Sigmoid colon (tissue), 7 donors: ENCODE results near the gene KCTD15. TPM values are rescaled to one million over a fixed set of nuclear protein-coding genes. Genes with fewer than 3 reads are reported as not detected.

Experiments
- DNase-seq: peaks from one replicate; pipeline ENCODE4 v3.0.0-alpha.2; 2019
- H3K27ac ChIP-seq, 4 donors: fragments of 200-600 bp; sonication (generic); one replicate each; pipeline ENCODE4 v1.5.1; 2016 to 2019; ENCODE audit warnings: mild to moderate bottlenecking in 1 of 4
- H3K27me3 ChIP-seq, 3 donors: fragments of 200-600 bp; sonication (generic); one replicate each; pipeline ENCODE4 v1.5.1; 2019; ENCODE audit warnings: mild to moderate bottlenecking in 1 of 3
- H3K36me3 ChIP-seq, 4 donors: fragments of 200-600 bp; sonication (generic); one replicate each; pipeline ENCODE4 v1.5.1; 2016 to 2019
- H3K4me1 ChIP-seq, 4 donors: fragments of 200-600 bp; sonication (generic); one replicate each; pipeline ENCODE4 v1.5.1; 2017 to 2019
- H3K4me3 ChIP-seq, 4 donors: fragments of 200-600 bp; sonication (generic); one replicate each; pipeline ENCODE4 v1.5.1; 2017 to 2019; ENCODE audit warnings: mild to moderate bottlenecking in 2 of 4, moderate library complexity in 1 of 4
- H3K9me3 ChIP-seq, 4 donors: fragments of 200-600 bp in 3 of 4; sonication (generic) in 3 of 4; one replicate each; pipeline versions ENCODE4 v1.5.1 to v1.6.1; 2013 to 2019
- EP300 ChIP-seq, 4 donors: sonication (generic); formaldehyde crosslinking; IDR thresholded peaks; one replicate each; pipeline ENCODE4 v1.6.1; 2017; ENCODE audit warnings: antibody characterized with exemption in 4 of 4
- POLR2A ChIP-seq, 2 donors: fragments of 450-650 bp; IDR thresholded peaks; one replicate each; pipeline ENCODE4 v1.6.1; 2016; ENCODE audit warnings: antibody characterized with exemption in 2 of 2, mild to moderate bottlenecking in 2 of 2, moderate library complexity in 2 of 2
- POLR2AphosphoS5 ChIP-seq, 4 donors: sonication (generic); formaldehyde crosslinking; IDR thresholded peaks; one replicate each; pipeline ENCODE4 v1.6.1; 2017; ENCODE audit warnings: antibody characterized with exemption in 4 of 4
- WGBS, 2 donors: extraction: QIAGEN DNeasy Blood & Tissue Kit; methylation state at CpG; one replicate each; pipeline ENCODE4 v1.1.7; 2013; 5-methylcytosine and 5-hydroxymethylcytosine counted together
- intact Hi-C: fragments of 100-400 bp; cut with DNase I; formaldehyde crosslinking; loops from one replicate; pipeline ENCODE4 v1.15.1; 2023
- polyA plus RNA-seq, 3 donors: library from polyadenylated mRNA; stranded (reverse); fragments of 200-250 nt; gene quantifications; one replicate each; pipeline ENCODE4 v1.2.3, GENCODE V29; 2013
- total RNA-seq, 4 donors: library from RNA; depleted of rRNA; stranded (reverse); fragments of >200 nt; gene quantifications; one replicate each; pipeline ENCODE4 v1.1.0, GENCODE V29; 2016
- TF ChIP-seq, protein P1 (sequence below), 4 experiments: fragments of 450-650 bp in 3 of 4; fragments of 200-600 bp in 1 of 4; IDR thresholded peaks; one replicate each; pipeline ENCODE4 v1.5.1; 2016 to 2019; ENCODE audit warnings: antibody characterized with exemption in 4 of 4, mild to moderate bottlenecking in 3 of 4, moderate library complexity in 2 of 4
- donor health status: healthy with polysubstance abuse.
- donor health status: Bipolar disorder and iron deficiency.
- donor health status: healthy.

KCTD15 gene
- total and polyA plus RNA-seq, 7 donors: 3.0 to 132 (median 52.8) TPM

DNA sequence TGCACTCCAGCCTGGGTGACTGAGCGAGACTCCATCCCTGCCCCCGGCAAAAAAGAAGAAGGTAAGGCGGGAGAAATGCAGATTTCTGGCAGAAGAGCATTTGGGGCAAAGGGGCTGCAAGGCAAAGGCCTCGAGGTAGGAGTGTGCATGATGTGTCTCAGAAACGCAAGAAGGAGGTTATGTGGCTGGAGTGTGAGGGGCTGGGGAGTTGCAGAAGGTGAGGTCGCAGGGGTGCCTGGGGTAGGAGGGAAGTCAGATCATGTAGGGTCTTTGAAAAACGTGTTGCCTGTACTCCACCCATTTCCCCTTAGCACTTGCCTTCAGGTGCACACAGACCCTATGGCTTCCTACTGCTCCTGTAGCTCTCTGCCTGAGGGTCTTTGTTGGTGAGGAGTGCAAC, 29.9 kb downstream of the KCTD15 start:
- no peaks in the 10 kb centered on the region for H3K27me3 ChIP-seq
- WGBS, 2 donors: 77 to 79% methylated on average over 7 of the region's 7 CpGs
- TF ChIP-seq EP300 (IDR thresholded peaks at IDR 0.05) (no peak), POLR2A (IDR thresholded peaks at IDR 0.05) (no peak), POLR2AphosphoS5 (IDR thresholded peaks at IDR 0.05) (no peak)
- TF ChIP-seq, protein P1, sequence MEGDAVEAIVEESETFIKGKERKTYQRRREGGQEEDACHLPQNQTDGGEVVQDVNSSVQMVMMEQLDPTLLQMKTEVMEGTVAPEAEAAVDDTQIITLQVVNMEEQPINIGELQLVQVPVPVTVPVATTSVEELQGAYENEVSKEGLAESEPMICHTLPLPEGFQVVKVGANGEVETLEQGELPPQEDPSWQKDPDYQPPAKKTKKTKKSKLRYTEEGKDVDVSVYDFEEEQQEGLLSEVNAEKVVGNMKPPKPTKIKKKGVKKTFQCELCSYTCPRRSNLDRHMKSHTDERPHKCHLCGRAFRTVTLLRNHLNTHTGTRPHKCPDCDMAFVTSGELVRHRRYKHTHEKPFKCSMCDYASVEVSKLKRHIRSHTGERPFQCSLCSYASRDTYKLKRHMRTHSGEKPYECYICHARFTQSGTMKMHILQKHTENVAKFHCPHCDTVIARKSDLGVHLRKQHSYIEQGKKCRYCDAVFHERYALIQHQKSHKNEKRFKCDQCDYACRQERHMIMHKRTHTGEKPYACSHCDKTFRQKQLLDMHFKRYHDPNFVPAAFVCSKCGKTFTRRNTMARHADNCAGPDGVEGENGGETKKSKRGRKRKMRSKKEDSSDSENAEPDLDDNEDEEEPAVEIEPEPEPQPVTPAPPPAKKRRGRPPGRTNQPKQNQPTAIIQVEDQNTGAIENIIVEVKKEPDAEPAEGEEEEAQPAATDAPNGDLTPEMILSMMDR (IDR thresholded peaks at IDR 0.05): no peak
- H3K4me1 ChIP-seq: no peaks in the 10 kb centered on the region
- H3K36me3 ChIP-seq: no peaks in the 10 kb centered on the region
- no peak overlapping the region for H3K27ac ChIP-seq
- H3K9me3 ChIP-seq: no peaks in the 10 kb centered on the region
- H3K4me3 ChIP-seq: no peak overlapping the region
- intact Hi-C loops: no loop called here
- no peak for DNase-seq

- WGBS, 2 donors: 80 to 87% methylated on average over 13 of the region's 13 CpGs
- TF ChIP-seq POLR2AphosphoS5 (IDR thresholded peaks at IDR 0.05) (no peak), POLR2A (IDR thresholded peaks at IDR 0.05) (no peak), EP300 (IDR thresholded peaks at IDR 0.05) (no peak)
- TF ChIP-seq, protein P1 (IDR thresholded peaks at IDR 0.05): no peak
Measured at GRCh38 chr19:33828266-33829075, 31.8 kb downstream of the KCTD15 start.

GRCh38 chr19:33830264-33830663, 33.6 kb downstream of the KCTD15 start:
- Histone ChIP-seq H3K4me3 (no peak overlapping the region), H3K9me3 (no peaks in the 10 kb centered on the region), H3K36me3 (no peaks in the 10 kb centered on the region), H3K27ac (no peak overlapping the region), H3K27me3 (no peaks in the 10 kb centered on the region), H3K4me1 (no peaks in the 10 kb centered on the region)
- intact Hi-C loops: no loop called here
- TF ChIP-seq POLR2AphosphoS5 (IDR thresholded peaks at IDR 0.05) (no peak), EP300 (IDR thresholded peaks at IDR 0.05) (no peak), POLR2A (IDR thresholded peaks at IDR 0.05) (no peak)
- TF ChIP-seq, protein P1 (IDR thresholded peaks at IDR 0.05): no peak
- 86 to 87% methylated on average over 3 of the region's 3 CpGs for WGBS, 2 donors
- no peak for DNase-seq

More at GRCh38 chr19:33828266-33829075, 31.8 kb downstream of the KCTD15 start:
- Histone ChIP-seq H3K36me3 (no peaks in the 10 kb centered on the region), H3K27ac (no peak overlapping the region), H3K4me3 (no peak overlapping the region), H3K9me3 (no peaks in the 10 kb centered on the region), H3K4me1 (no peaks in the 10 kb centered on the region), H3K27me3 (no peaks in the 10 kb centered on the region)
- intact Hi-C loops: no loop called here
- DNase-seq: no peak

- DNase-seq: no peak
- no peak overlapping the region for H3K27ac ChIP-seq
Measured at GRCh38 chr19:33831825-33832224, 35.2 kb downstream of the KCTD15 start.

More at GRCh38 chr19:33831825-33832224, 35.2 kb downstream of the KCTD15 start:
- WGBS, 2 donors: 52 to 71% methylated on average over 1 of the region's 1 CpG
- intact Hi-C loops: no loop called here
- no peaks in the 10 kb centered on the region for H3K9me3 ChIP-seq
- TF ChIP-seq POLR2A (IDR thresholded peaks at IDR 0.05) (no peak), POLR2AphosphoS5 (IDR thresholded peaks at IDR 0.05) (no peak), EP300 (IDR thresholded peaks at IDR 0.05) (no peak)
- TF ChIP-seq, protein P1 (IDR thresholded peaks at IDR 0.05): no peak
- H3K4me3 ChIP-seq: no peak overlapping the region
- no peaks in the 10 kb centered on the region for H3K4me1 ChIP-seq
- H3K27me3 ChIP-seq: no peaks in the 10 kb centered on the region
- no peaks in the 10 kb centered on the region for H3K36me3 ChIP-seq
